ENCODE results near the gene FKBP15.

- TF ChIP-seq CTCF (IDR thresholded peaks at IDR 0.05; ENCODE audit: borderline replicate concordance, extremely low read depth, low read length, poor library complexity, severe bottlenecking) (no peak), EZH2 (IDR thresholded peaks at IDR 0.05; ENCODE audit: borderline replicate concordance, low read depth, low read length, severe bottlenecking) (no peak)
Observed at GRCh38 chr9:113173341-113173740, 47.7 kb downstream of the FKBP15 start.

Measured in DND-41 (cell line).